ENCODE data around the gene LIPA.
"Not testable (repeated sequence)": the region's sequence is repeated elsewhere in the genome, so short reads cannot be mapped to it uniquely, and the experiment has no call there.

Gene LIPA

GRCh38 chr10:89258881-89259280 is 7.3 kb upstream of the LIPA start:
- no peak for DNase-seq
- H3K27ac ChIP-seq: no peak overlapping the region
- H3K4me1 ChIP-seq: peaks cover 0 to 29% (median 18%) of the 10 kb centered on the region in 4 donors
- intact Hi-C loops (cut with DNase I; ENCODE audit: low total_unique reads): loop anchor here (10.0 kb wide), 1 partner anchor 446 kb away; the partner anchor contains the start of gene KIF20B
- no peaks in the 10 kb centered on the region for H3K9me3 ChIP-seq
- H3K27me3 ChIP-seq: no peaks in the 10 kb centered on the region
- H3K4me3 ChIP-seq: no peak overlapping the region
- TF ChIP-seq CTCF (IDR thresholded peaks at IDR 0.05): no peak
- H3K36me3 ChIP-seq: no peaks in the 10 kb centered on the region

- no peak for DNase-seq
- intact Hi-C loops (cut with DNase I; ENCODE audit: low total_unique reads): loop anchor here (10.0 kb wide), 1 partner anchor 447 kb away; the partner anchor contains the start of gene KIF20B
- no peaks in the 10 kb centered on the region for H3K9me3 ChIP-seq
- no peak overlapping the region for H3K27ac ChIP-seq
- peaks cover 0 to 16% (median 9%) of the 10 kb centered on the region in 4 donors for H3K4me1 ChIP-seq
- H3K27me3 ChIP-seq: no peaks in the 10 kb centered on the region
- no peaks in the 10 kb centered on the region for H3K36me3 ChIP-seq
- no peak overlapping the region for H3K4me3 ChIP-seq
- no peak for TF ChIP-seq CTCF (IDR thresholded peaks at IDR 0.05)
Measured at GRCh38 chr10:89257581-89257980, 6.0 kb upstream of the LIPA start.

- H3K27me3 ChIP-seq: no peaks in the 10 kb centered on the region
- no peak overlapping the region for H3K27ac ChIP-seq
- no peaks in the 10 kb centered on the region for H3K9me3 ChIP-seq
- intact Hi-C loops (cut with DNase I; ENCODE audit: low total_unique reads): loop anchor here (10.0 kb wide), 1 partner anchor 448 kb away; the partner anchor contains the start of gene KIF20B
- no peak for TF ChIP-seq CTCF (IDR thresholded peaks at IDR 0.05)
- H3K36me3 ChIP-seq: no peaks in the 10 kb centered on the region
- H3K4me1 ChIP-seq: peaks cover 0 to 10% (median 6%) of the 10 kb centered on the region in 4 donors
- no peak for DNase-seq
- H3K4me3 ChIP-seq: no peak overlapping the region
Measured at GRCh38 chr10:89256962-89257361, 5.4 kb upstream of the LIPA start.

GRCh38 chr10:89256340-89256739 is 4.8 kb upstream of the LIPA start:
- Histone ChIP-seq H3K9me3 (no peaks in the 10 kb centered on the region), H3K4me1 (peaks cover 0 to 8% (median 6%) of the 10 kb centered on the region in 4 donors), H3K4me3 (no peak overlapping the region), H3K36me3 (no peaks in the 10 kb centered on the region), H3K27me3 (no peaks in the 10 kb centered on the region), H3K27ac (no peak overlapping the region)
- intact Hi-C loops (cut with DNase I; ENCODE audit: low total_unique reads): loop anchor here (10.0 kb wide), 1 partner anchor 448 kb away; the partner anchor contains the start of gene KIF20B
- no peak for DNase-seq
- TF ChIP-seq CTCF (IDR thresholded peaks at IDR 0.05): no peak

GRCh38 chr10:89255793-89256192 is 4.2 kb upstream of the LIPA start:
- H3K27me3 ChIP-seq: no peaks in the 10 kb centered on the region
- TF ChIP-seq CTCF (IDR thresholded peaks at IDR 0.05): no peak
- no peaks in the 10 kb centered on the region for H3K9me3 ChIP-seq
- H3K27ac ChIP-seq: no peak overlapping the region
- intact Hi-C loops (cut with DNase I; ENCODE audit: low total_unique reads): loop anchor here (10.0 kb wide), 1 partner anchor 449 kb away; the partner anchor contains the start of gene KIF20B
- H3K4me3 ChIP-seq: no peak overlapping the region
- no peak for DNase-seq
- H3K36me3 ChIP-seq: no peaks in the 10 kb centered on the region
- peaks cover 0 to 12% (median 7%) of the 10 kb centered on the region in 4 donors for H3K4me1 ChIP-seq

- not testable (repeated sequence) for H3K9me3 ChIP-seq, H3K27ac ChIP-seq, H3K4me3 ChIP-seq, H3K27me3 ChIP-seq, DNase-seq, H3K36me3 ChIP-seq
- intact Hi-C loops (cut with DNase I; ENCODE audit: low total_unique reads): loop anchor here (10.0 kb wide), 1 partner anchor 450 kb away; the partner anchor contains the start of gene KIF20B
- peaks cover 0 to 11% (median 7%) of the 10 kb centered on the region in 4 donors for H3K4me1 ChIP-seq
Measured at GRCh38 chr10:89255091-89255579, 3.6 kb upstream of the LIPA start.

All from tibial artery (tissue), 4 donors.